DOHH2 (cell line): ENCODE measurements around the gene EEF1AKMT3.

Experiments used
- H3F3A ChIP-seq: fragments of 200-600 bp; sonication (generic), shearing (Covaris generic); 2 replicates; pipeline ENCODE4 v1.6.0; 2016; ENCODE audit warnings: antibody characterized with exemption, mild to moderate bottlenecking; ENCODE audit not compliant: control insufficient read depth, insufficient read depth
- H3K27ac ChIP-seq: fragments of 200-600 bp; sonication (generic); 2 replicates; pipeline ENCODE4 v1.5.1; 2014; ENCODE audit warnings: low read depth, mild to moderate bottlenecking, low read length, moderate library complexity
- H3K27me3 ChIP-seq: fragments of 200-600 bp; sonication (generic); 2 replicates; pipeline ENCODE4 v1.6.1; 2014; ENCODE audit warnings: mild to moderate bottlenecking, low read length, mixed read lengths; ENCODE audit not compliant: control insufficient read depth
- H3K36me3 ChIP-seq: fragments of 200-600 bp; sonication (generic); 2 replicates; pipeline ENCODE4 v1.6.1; 2014; ENCODE audit warnings: mild to moderate bottlenecking, low read length, moderate library complexity, mixed read lengths; ENCODE audit not compliant: control insufficient read depth
- H3K4me1 ChIP-seq: fragments of 200-600 bp; sonication (generic); 2 replicates; pipeline ENCODE4 v1.6.1; 2014; ENCODE audit warnings: mild to moderate bottlenecking, low read length, mixed read lengths; ENCODE audit not compliant: control insufficient read depth
- H3K4me2 ChIP-seq: fragments of 200-600 bp; sonication (generic); 2 replicates; pipeline ENCODE4 v1.6.0; 2014; ENCODE audit warnings: mild to moderate bottlenecking, low read length, moderate library complexity
- H3K4me3 ChIP-seq: fragments of 200-600 bp; sonication (generic); 2 replicates; pipeline ENCODE4 v1.5.1; 2014; ENCODE audit warnings: mild to moderate bottlenecking, low read length, mixed read lengths
- H3K79me2 ChIP-seq: fragments of 200-600 bp; sonication (generic); 2 replicates; pipeline ENCODE4 v1.6.1; 2014; ENCODE audit warnings: mild to moderate bottlenecking, low read length, mixed read lengths; ENCODE audit not compliant: control insufficient read depth
- H3K9me2 ChIP-seq: fragments of 200-600 bp; sonication (generic); replicated peaks from 2 replicates; pipeline ENCODE4 v1.6.1; 2014; ENCODE audit warnings: mild to moderate bottlenecking, low read length, mixed read lengths; ENCODE audit not compliant: control insufficient read depth
- H3K9me3 ChIP-seq: fragments of 200-600 bp; sonication (generic); 2 replicates; pipeline ENCODE4 v1.6.1; 2014; ENCODE audit warnings: antibody characterized with exemption, low read length, mixed read lengths; ENCODE audit not compliant: control insufficient read depth, insufficient read depth
- H4K20me1 ChIP-seq: fragments of 200-600 bp; sonication (generic); 2 replicates; pipeline ENCODE4 v1.6.0; 2014; ENCODE audit warnings: low read depth, mild to moderate bottlenecking, antibody characterized with exemption, low read length, moderate library complexity; ENCODE audit not compliant: control insufficient read depth, insufficient read depth
- EZH2phosphoT487 ChIP-seq: fragments of 200-600 bp; sonication (generic); IDR thresholded peaks from 2 replicates; pipeline ENCODE4 v1.6.1; 2017; ENCODE audit warnings: borderline replicate concordance, mild to moderate bottlenecking, antibody characterized with exemption, low read length, moderate library complexity, mixed read lengths
- TF ChIP-seq, protein P1 (sequence below): fragments of 200-600 bp; sonication (generic); IDR thresholded peaks from one replicate; pipeline ENCODE4 v1.5.1; 2014; ENCODE audit warnings: antibody characterized with exemption, mild to moderate bottlenecking, low read depth, low read length; ENCODE audit not compliant: poor library complexity, severe bottlenecking

EEF1AKMT3 gene

GRCh38 chr12:57753756-57754337 lies 18.6 kb upstream of the EEF1AKMT3 start:
- TF ChIP-seq, protein P1, sequence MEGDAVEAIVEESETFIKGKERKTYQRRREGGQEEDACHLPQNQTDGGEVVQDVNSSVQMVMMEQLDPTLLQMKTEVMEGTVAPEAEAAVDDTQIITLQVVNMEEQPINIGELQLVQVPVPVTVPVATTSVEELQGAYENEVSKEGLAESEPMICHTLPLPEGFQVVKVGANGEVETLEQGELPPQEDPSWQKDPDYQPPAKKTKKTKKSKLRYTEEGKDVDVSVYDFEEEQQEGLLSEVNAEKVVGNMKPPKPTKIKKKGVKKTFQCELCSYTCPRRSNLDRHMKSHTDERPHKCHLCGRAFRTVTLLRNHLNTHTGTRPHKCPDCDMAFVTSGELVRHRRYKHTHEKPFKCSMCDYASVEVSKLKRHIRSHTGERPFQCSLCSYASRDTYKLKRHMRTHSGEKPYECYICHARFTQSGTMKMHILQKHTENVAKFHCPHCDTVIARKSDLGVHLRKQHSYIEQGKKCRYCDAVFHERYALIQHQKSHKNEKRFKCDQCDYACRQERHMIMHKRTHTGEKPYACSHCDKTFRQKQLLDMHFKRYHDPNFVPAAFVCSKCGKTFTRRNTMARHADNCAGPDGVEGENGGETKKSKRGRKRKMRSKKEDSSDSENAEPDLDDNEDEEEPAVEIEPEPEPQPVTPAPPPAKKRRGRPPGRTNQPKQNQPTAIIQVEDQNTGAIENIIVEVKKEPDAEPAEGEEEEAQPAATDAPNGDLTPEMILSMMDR: no peak
- no peak for TF ChIP-seq EZH2phosphoT487
- H3F3A ChIP-seq: peaks cover 19% of the 10 kb centered on the region
- no peaks in the 10 kb centered on the region for H3K9me2 ChIP-seq
- no peaks in the 10 kb centered on the region; the same call in 1 of the 2 replicates for H4K20me1 ChIP-seq
- H3K79me2 ChIP-seq: peaks cover 69% of the 10 kb centered on the region
- H3K9me3 ChIP-seq: no peaks in the 10 kb centered on the region
- H3K4me2 ChIP-seq: peak overlapping the region; percentile 96
- peak overlapping the region; percentile 37 for H3K27ac ChIP-seq
- peaks cover 56% of the 10 kb centered on the region for H3K36me3 ChIP-seq
- peaks cover 47% of the 10 kb centered on the region for H3K4me1 ChIP-seq
- no peaks in the 10 kb centered on the region for H3K27me3 ChIP-seq
- peak overlapping the region; percentile 88 for H3K4me3 ChIP-seq

DNA sequence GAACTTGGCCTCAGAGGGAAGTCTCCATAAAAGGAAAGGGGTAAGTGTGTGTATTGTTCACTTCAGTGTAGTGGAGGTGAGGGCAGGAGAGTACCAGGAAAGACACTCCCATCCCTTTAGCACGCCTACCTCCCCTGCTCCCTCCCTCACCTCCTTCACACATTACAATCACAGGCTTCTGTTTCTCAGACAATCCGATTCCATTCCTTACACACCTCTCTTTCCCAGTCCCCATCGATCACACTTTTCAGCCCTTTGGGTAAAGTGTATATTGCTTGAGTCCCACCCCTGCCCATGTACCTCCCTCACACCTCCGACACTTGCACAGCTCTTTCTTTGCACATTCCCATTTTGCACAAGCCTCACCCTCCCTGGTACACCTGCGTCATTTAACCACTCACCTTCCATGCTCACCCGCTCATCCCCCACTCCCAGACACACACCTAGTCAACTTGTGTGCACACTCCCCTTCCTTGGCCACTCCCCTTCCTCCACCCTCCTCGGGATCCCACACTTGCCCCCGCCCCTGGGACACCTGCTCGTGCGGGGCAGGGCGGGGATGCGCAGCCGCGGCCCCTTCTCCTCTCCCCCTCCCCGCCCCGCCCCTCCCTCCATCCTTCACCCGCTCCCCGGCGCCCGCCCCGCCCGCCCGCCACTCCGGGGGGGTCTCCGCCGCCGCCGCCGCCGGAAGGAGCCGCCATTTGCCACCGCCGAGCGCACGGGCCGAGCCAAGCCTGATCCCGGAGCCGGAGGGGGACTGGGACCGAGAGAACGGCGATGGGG lies 17.8 kb upstream of the EEF1AKMT3 start, which contains the start of gene MARCHF9:
Gene MARCHF9, plus strand, starts transcription at position 693 of the 783 bp plus-strand sequence. CDS start 426 bp downstream, outside the sequence.
- H3K9me3 ChIP-seq: no peaks in the 10 kb centered on the region
- H3K36me3 ChIP-seq: peaks cover 56% of the 10 kb centered on the region
- H4K20me1 ChIP-seq: peaks cover 2% of the 10 kb centered on the region; the same call in 1 of the 2 replicates
- peak within 1 kb of the TSS; percentile 79 for H3K27ac ChIP-seq
- H3K4me2 ChIP-seq: peak within 1 kb of the TSS; percentile 96
- H3K27me3 ChIP-seq: no peaks in the 10 kb centered on the region
- no peaks in the 10 kb centered on the region for H3K9me2 ChIP-seq
- H3K4me1 ChIP-seq: peaks cover 52% of the 10 kb centered on the region
- H3F3A ChIP-seq: peaks cover 19% of the 10 kb centered on the region
- H3K79me2 ChIP-seq: peaks cover 69% of the 10 kb centered on the region
- TF ChIP-seq, protein P1: no peak
- TF ChIP-seq EZH2phosphoT487: no peak
- H3K4me3 ChIP-seq: peak within 1 kb of the TSS; percentile 88

GRCh38 chr12:57755194-57755453 lies 17.3 kb upstream of the EEF1AKMT3 start:
- Histone ChIP-seq H3K4me2 (peak overlapping the region; percentile 96; the same call in 1 of the 2 replicates), H3K27ac (no peak overlapping the region), H3F3A (peaks cover 19% of the 10 kb centered on the region), H3K4me3 (peak overlapping the region; percentile 88), H3K36me3 (peaks cover 57% of the 10 kb centered on the region), H3K4me1 (peaks cover 52% of the 10 kb centered on the region), H3K27me3 (no peaks in the 10 kb centered on the region), H3K9me3 (no peaks in the 10 kb centered on the region), H3K9me2 (no peaks in the 10 kb centered on the region), H4K20me1 (peaks cover 7% of the 10 kb centered on the region; the same call in 1 of the 2 replicates), H3K79me2 (peaks cover 70% of the 10 kb centered on the region)
- TF ChIP-seq, protein P1: no peak
- TF ChIP-seq EZH2phosphoT487: no peak
